ENCODE data around the gene SLX9.

SLX9 gene

GRCh38 chr21:45006536-45007095 lies 66.8 kb downstream of the SLX9 start:
- H3K4me3 ChIP-seq (ENCODE audit: low read length): no peak overlapping the region
- DNase-seq (ENCODE audit: low read depth): no peak
- TF ChIP-seq, protein P1, sequence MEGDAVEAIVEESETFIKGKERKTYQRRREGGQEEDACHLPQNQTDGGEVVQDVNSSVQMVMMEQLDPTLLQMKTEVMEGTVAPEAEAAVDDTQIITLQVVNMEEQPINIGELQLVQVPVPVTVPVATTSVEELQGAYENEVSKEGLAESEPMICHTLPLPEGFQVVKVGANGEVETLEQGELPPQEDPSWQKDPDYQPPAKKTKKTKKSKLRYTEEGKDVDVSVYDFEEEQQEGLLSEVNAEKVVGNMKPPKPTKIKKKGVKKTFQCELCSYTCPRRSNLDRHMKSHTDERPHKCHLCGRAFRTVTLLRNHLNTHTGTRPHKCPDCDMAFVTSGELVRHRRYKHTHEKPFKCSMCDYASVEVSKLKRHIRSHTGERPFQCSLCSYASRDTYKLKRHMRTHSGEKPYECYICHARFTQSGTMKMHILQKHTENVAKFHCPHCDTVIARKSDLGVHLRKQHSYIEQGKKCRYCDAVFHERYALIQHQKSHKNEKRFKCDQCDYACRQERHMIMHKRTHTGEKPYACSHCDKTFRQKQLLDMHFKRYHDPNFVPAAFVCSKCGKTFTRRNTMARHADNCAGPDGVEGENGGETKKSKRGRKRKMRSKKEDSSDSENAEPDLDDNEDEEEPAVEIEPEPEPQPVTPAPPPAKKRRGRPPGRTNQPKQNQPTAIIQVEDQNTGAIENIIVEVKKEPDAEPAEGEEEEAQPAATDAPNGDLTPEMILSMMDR (conservative IDR thresholded peaks at IDR 0.05; ENCODE audit: low read length): no peak

GRCh38 chr21:45009616-45010015 lies 69.8 kb downstream of the SLX9 start:
- no peak for DNase-seq (ENCODE audit: low read depth)
- H3K4me3 ChIP-seq (ENCODE audit: low read length): no peak overlapping the region
- TF ChIP-seq, protein P1 (conservative IDR thresholded peaks at IDR 0.05; ENCODE audit: low read length): no peak

- DNase-seq (ENCODE audit: low read depth): peak; percentile 29
- TF ChIP-seq, protein P1 (conservative IDR thresholded peaks at IDR 0.05; ENCODE audit: low read length): no peak
- H3K4me3 ChIP-seq (ENCODE audit: low read length): no peak overlapping the region
These were observed 70.3 kb downstream of the SLX9 start for GRCh38 chr21:45010096-45010495.

GRCh38 chr21:45010860-45011259 lies 71.0 kb downstream of the SLX9 start:
- TF ChIP-seq, protein P1 (conservative IDR thresholded peaks at IDR 0.05; ENCODE audit: low read length): no peak

DNA sequence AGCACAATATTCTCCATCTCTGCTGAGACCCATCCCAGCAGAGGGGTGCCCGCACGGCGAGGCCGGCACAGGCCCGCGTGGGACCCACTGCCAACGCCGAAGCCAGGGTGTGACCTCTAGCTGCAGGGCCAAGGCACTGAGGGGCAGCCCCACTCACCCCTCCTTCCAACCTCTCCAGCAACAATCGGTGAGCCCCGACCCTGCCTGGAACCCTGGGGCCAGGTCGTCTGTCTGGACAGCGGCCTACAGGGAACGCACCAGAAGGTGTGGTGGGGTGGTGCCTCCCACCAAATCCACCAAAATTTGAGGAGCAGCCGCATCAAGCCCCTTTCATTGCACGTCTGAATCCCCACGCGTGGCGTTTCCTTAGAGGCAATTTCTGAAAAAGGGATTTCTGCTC lies 71.6 kb downstream of the SLX9 start:
- DNase-seq (ENCODE audit: low read depth): no peak
- no peak overlapping the region for H3K4me3 ChIP-seq (ENCODE audit: low read length)
- TF ChIP-seq, protein P1 (conservative IDR thresholded peaks at IDR 0.05; ENCODE audit: low read length): no peak

More at GRCh38 chr21:45010860-45011259, 71.0 kb downstream of the SLX9 start:
- no peak for DNase-seq (ENCODE audit: low read depth)
- H3K4me3 ChIP-seq (ENCODE audit: low read length): no peak overlapping the region

- DNase-seq (ENCODE audit: low read depth): peak; percentile 92
- no peak overlapping the region for H3K4me3 ChIP-seq (ENCODE audit: low read length)
- TF ChIP-seq, protein P1 (conservative IDR thresholded peaks at IDR 0.05; ENCODE audit: low read length): no peak; the same call in 1 of the 2 replicates
These were observed 72.3 kb downstream of the SLX9 start for GRCh38 chr21:45011911-45012661.
